Common myeloid progenitor, CD34-positive (primary cell): ENCODE results near the gene RAC3.

Source experiments
- CTCF ChIA-PET: fragments of 350-600 bp; sonication (Branson Sonifier 250); formaldehyde crosslinking; loops from one replicate; lab custom pipeline; 2021; ENCODE audit warnings: antibody characterized with exemption; lab: Charles Lee
- POLR2A ChIA-PET: fragments of 350-600 bp; sonication (Branson Sonifier 250); formaldehyde crosslinking; loops from one replicate; lab custom pipeline; 2021; ENCODE audit warnings: antibody characterized with exemption; lab: Charles Lee
- DNase-seq, 3 donors: peaks; one replicate each; pipeline versions ENCODE4 v3.0.0 to v3.0.0-alpha.2; 2013
- H3K27ac ChIP-seq, 2 experiments: 1 replicate in 1 of 2; 2 replicates in 1 of 2; pipeline ENCODE4 v1.7.0; 2013; ENCODE audit warnings: inconsistent platforms in 2 of 2, low read length in 2 of 2, mild to moderate bottlenecking in 2 of 2, low read depth in 1 of 2, moderate library complexity in 1 of 2; ENCODE audit not compliant: severe bottlenecking in 2 of 2, insufficient read depth in 1 of 2, poor library complexity in 1 of 2
- H3K27me3 ChIP-seq, 5 experiments: replicated peaks in 2 of 5; 1 replicate in 3 of 5; 2 replicates in 2 of 5; pipeline versions ENCODE4 v1.6.1 to v1.7.0; 2013; ENCODE audit warnings: low read length in 4 of 5, mild to moderate bottlenecking in 2 of 5, moderate library complexity in 2 of 5, inconsistent platforms in 1 of 5; ENCODE audit not compliant: insufficient read depth in 5 of 5, control insufficient read depth in 4 of 5
- H3K36me3 ChIP-seq, 4 experiments: 1 replicate in 2 of 4; 2 replicates in 2 of 4; pipeline versions ENCODE4 v1.6.1 to v1.7.0; 2013; ENCODE audit warnings: low read length in 3 of 4, control low read depth in 1 of 4, mild to moderate bottlenecking in 1 of 4; ENCODE audit not compliant: control insufficient read depth in 4 of 4, insufficient read depth in 4 of 4
- H3K4me1 ChIP-seq, 4 experiments: 1 replicate in 3 of 4; 2 replicates in 1 of 4; pipeline versions ENCODE4 v1.6.1 to v1.7.1; 2013; ENCODE audit warnings: low read length in 3 of 4, mild to moderate bottlenecking in 3 of 4, control low read depth in 1 of 4, inconsistent platforms in 1 of 4, moderate library complexity in 1 of 4; ENCODE audit not compliant: control insufficient read depth in 4 of 4, insufficient read depth in 4 of 4; ENCODE audit errors: control extremely low read depth in 1 of 4
- H3K4me3 ChIP-seq, 7 experiments: 1 replicate in 4 of 7; 2 replicates in 3 of 7; pipeline versions ENCODE4 v1.5.1 to v1.7.0; 2013; ENCODE audit warnings: mild to moderate bottlenecking in 7 of 7, low read length in 6 of 7, moderate library complexity in 6 of 7, inconsistent platforms in 2 of 7, low read depth in 2 of 7, control low read depth in 1 of 7; ENCODE audit not compliant: insufficient read depth in 4 of 7, control insufficient read depth in 1 of 7; ENCODE audit errors: extremely low read depth in 1 of 7
- H3K9me3 ChIP-seq, 5 experiments: 1 replicate in 4 of 5; 2 replicates in 1 of 5; pipeline versions ENCODE4 v1.6.1 to v1.7.1; 2013; ENCODE audit warnings: low read length in 4 of 5, mild to moderate bottlenecking in 2 of 5, inconsistent platforms in 1 of 5, low read depth in 1 of 5, moderate library complexity in 1 of 5; ENCODE audit not compliant: control insufficient read depth in 4 of 5, insufficient read depth in 2 of 5; ENCODE audit errors: control extremely low read depth in 1 of 5
- WGBS: methylation state at CpG from one replicate; pipeline ENCODE4 v1.1.5; 2013; ENCODE audit not compliant: insufficient coverage; 5-methylcytosine and 5-hydroxymethylcytosine counted together

The RAC3 gene

GRCh38 chr17:82076785-82077591 is 45.5 kb downstream of the RAC3 start:
- H3K36me3 ChIP-seq = peaks cover 0 to 44% (median 24%) of the 10 kb centered on the region in 4 experiments
- H3K27ac ChIP-seq = no peak overlapping the region
- CTCF ChIA-PET = interaction anchor here (1.3 kb wide), 1 partner anchor 36 kb away, joined by 4 read pairs; no protein-coding TSS in a partner anchor
- POLR2A ChIA-PET = interaction anchor here (0.5 kb wide), 1 partner anchor 180 kb away, joined by 4 read pairs; no protein-coding TSS in a partner anchor
- no peak overlapping the region for H3K4me3 ChIP-seq
- no peaks in the 10 kb centered on the region for H3K4me1 ChIP-seq
- H3K9me3 ChIP-seq = no peaks in the 10 kb centered on the region
- DNase-seq = no peak
- 97% methylated on average over 20 of the region's 21 CpGs for WGBS
- no peaks in the 10 kb centered on the region for H3K27me3 ChIP-seq

GRCh38 chr17:82077617-82078358 is 46.3 kb downstream of the RAC3 start:
- H3K27ac ChIP-seq = no peak overlapping the region

GRCh38 chr17:82078433-82078832 is 47.0 kb downstream of the RAC3 start:
- POLR2A ChIA-PET = no interaction called here
- Histone ChIP-seq H3K9me3 (no peaks in the 10 kb centered on the region), H3K4me1 (no peaks in the 10 kb centered on the region), H3K27ac (no peak overlapping the region), H3K27me3 (no peaks in the 10 kb centered on the region), H3K36me3 (peaks cover 2 to 58% (median 37%) of the 10 kb centered on the region in 4 experiments), H3K4me3 (no peak overlapping the region)
- CTCF ChIA-PET = no interaction called here
- 99% methylated on average over 15 of the region's 18 CpGs for WGBS
- DNase-seq = no peak

More at GRCh38 chr17:82077617-82078358, 46.3 kb downstream of the RAC3 start:
- WGBS = 92% methylated on average over 23 of the region's 28 CpGs
- Histone ChIP-seq H3K9me3 (no peaks in the 10 kb centered on the region), H3K4me1 (no peaks in the 10 kb centered on the region), H3K36me3 (peaks cover 0 to 52% (median 32%) of the 10 kb centered on the region in 4 experiments), H3K27me3 (no peaks in the 10 kb centered on the region), H3K4me3 (no peak overlapping the region)
- DNase-seq = no peak
- ChIA-PET CTCF (no interaction called here), POLR2A (no interaction called here)

GRCh38 chr17:82079001-82079677 is 47.7 kb downstream of the RAC3 start:
- no peak for DNase-seq
- ChIA-PET CTCF (no interaction called here), POLR2A (no interaction called here)
- H3K27ac ChIP-seq = no peak overlapping the region
- WGBS = 96% methylated on average over 40 of the region's 47 CpGs
- no peaks in the 10 kb centered on the region for H3K4me1 ChIP-seq
- no peaks in the 10 kb centered on the region for H3K27me3 ChIP-seq
- H3K9me3 ChIP-seq = no peaks in the 10 kb centered on the region
- peaks cover 3 to 66% (median 44%) of the 10 kb centered on the region in 4 experiments for H3K36me3 ChIP-seq
- H3K4me3 ChIP-seq = no peak overlapping the region

GRCh38 chr17:82080048-82080788 is 48.7 kb downstream of the RAC3 start:
- CTCF ChIA-PET = interaction anchor here (1.6 kb wide), 1 partner anchor 18 kb away, joined by 4 read pairs; no protein-coding TSS in a partner anchor
- DNase-seq = no peak
- H3K4me3 ChIP-seq = no peak overlapping the region
- H3K4me1 ChIP-seq = no peaks in the 10 kb centered on the region
- 96% methylated on average over 31 of the region's 36 CpGs for WGBS
- H3K36me3 ChIP-seq = peaks cover 3 to 76% (median 52%) of the 10 kb centered on the region in 4 experiments
- no peaks in the 10 kb centered on the region for H3K9me3 ChIP-seq
- H3K27ac ChIP-seq = no peak overlapping the region
- no peaks in the 10 kb centered on the region for H3K27me3 ChIP-seq
- POLR2A ChIA-PET = interaction anchor here (0.6 to 1.4 kb wide), 3 partner anchors 10 to 324 kb away, joined by 3 to 5 read pairs (median 3); partner anchors contain the start of gene FASN

GRCh38 chr17:82080789-82081464 is 49.4 kb downstream of the RAC3 start:
- H3K27ac ChIP-seq = no peak overlapping the region

More at GRCh38 chr17:82080789-82081464, 49.4 kb downstream of the RAC3 start:
- WGBS = 98% methylated on average over 43 of the region's 44 CpGs
- Histone ChIP-seq H3K9me3 (no peaks in the 10 kb centered on the region), H3K4me1 (no peaks in the 10 kb centered on the region), H3K27me3 (no peaks in the 10 kb centered on the region), H3K4me3 (no peak overlapping the region), H3K36me3 (peaks cover 3 to 83% (median 55%) of the 10 kb centered on the region in 4 experiments)
- POLR2A ChIA-PET = interaction anchor here (0.7 to 1.4 kb wide), 2 partner anchors 9 to 17 kb away, joined by 3 read pairs; partner anchors contain the start of gene FASN
- no peak for DNase-seq
- CTCF ChIA-PET = interaction anchor here (1.6 kb wide), 1 partner anchor 18 kb away, joined by 4 read pairs; no protein-coding TSS in a partner anchor
